ENCODE data around the gene ZBTB39.
"Not testable (repeated sequence)": the region's sequence is repeated elsewhere in the genome, so short reads cannot be mapped to it uniquely, and the experiment has no call there.

ZBTB39 gene

GRCh38 chr12:56978397-56979138 is 27.8 kb downstream of the ZBTB39 start:
- no peak for DNase-seq

GRCh38 chr12:56977361-56977760 is 29.0 kb downstream of the ZBTB39 start:
- DNase-seq, result not testable (repeated sequence)

GRCh38 chr12:56974224-56974623 is 32.1 kb downstream of the ZBTB39 start:
- not testable (repeated sequence) for DNase-seq

GRCh38 chr12:56968910-56969309 is 37.4 kb downstream of the ZBTB39 start:
- not testable (repeated sequence) for DNase-seq

- not testable (repeated sequence) for DNase-seq
Measured at GRCh38 chr12:56965997-56966642, 40.2 kb downstream of the ZBTB39 start.

- DNase-seq, result not testable (repeated sequence)
Measured at GRCh38 chr12:56965124-56965523, 41.2 kb downstream of the ZBTB39 start.

GRCh38 chr12:56963557-56963956 is 42.8 kb downstream of the ZBTB39 start:
- not testable (repeated sequence) for DNase-seq

- DNase-seq, result not testable (repeated sequence)
Measured at GRCh38 chr12:56962247-56962646, 44.1 kb downstream of the ZBTB39 start.

GRCh38 chr12:56958422-56958821 is 47.9 kb downstream of the ZBTB39 start:
- DNase-seq, result no peak

- no peak for DNase-seq
Measured at GRCh38 chr12:56957229-56958052, 48.9 kb downstream of the ZBTB39 start, which contains the start of gene RDH16. Gene RDH16 (minus strand): TSS chr12:56957608. CDS start chr12:56957462, 146 bp downstream.

GRCh38 chr12:56955631-56956256 is 50.6 kb downstream of the ZBTB39 start:
- DNase-seq, result no peak

GRCh38 chr12:56954958-56955355 is 51.4 kb downstream of the ZBTB39 start:
- DNase-seq, result no peak

- no peak for DNase-seq
Measured at GRCh38 chr12:56954057-56954957, 52.0 kb downstream of the ZBTB39 start.

GRCh38 chr12:56953314-56953713 is 53.0 kb downstream of the ZBTB39 start:
- DNase-seq, result no peak

- DNase-seq, result no peak
Measured at GRCh38 chr12:56951582-56952339, 54.6 kb downstream of the ZBTB39 start.

- DNase-seq, result no peak
Measured at GRCh38 chr12:56948881-56949280, 57.5 kb downstream of the ZBTB39 start.
